CD14-positive monocyte (primary cell): Measurements from ENCODE around the gene VANGL1. TPM values are rescaled to one million over a fixed set of nuclear protein-coding genes. Genes with fewer than 3 reads are reported as not detected.

Source experiments
- DNase-seq, 3 donors: peaks; one replicate each; pipeline ENCODE4 v3.0.0-alpha.2; 2011 to 2022
- H2AFZ ChIP-seq: 2 replicates; pipeline ENCODE4 v1.6.0; 2012; ENCODE audit warnings: mild to moderate bottlenecking, low read depth, low read length, inconsistent platforms; ENCODE audit not compliant: insufficient read depth, poor library complexity, severe bottlenecking
- H3K27ac ChIP-seq, 2 donors: 1 replicate in 1 of 2; 2 replicates in 1 of 2; pipeline ENCODE4 v1.5.1; 2012 to 2013; ENCODE audit warnings: low read length in 2 of 2, control low read depth in 1 of 2, inconsistent platforms in 1 of 2, low read depth in 1 of 2, mild to moderate bottlenecking in 1 of 2
- H3K27me3 ChIP-seq, 2 donors: one replicate each; pipeline versions ENCODE4 v1.6.0 to v1.6.1; 2011 to 2013; ENCODE audit warnings: low read length in 2 of 2; ENCODE audit not compliant: control insufficient read depth in 2 of 2, insufficient read depth in 2 of 2
- H3K36me3 ChIP-seq, 2 donors: replicated peaks in 1 of 2; 1 replicate in 1 of 2; 2 replicates in 1 of 2; pipeline versions ENCODE4 v1.5.1 to v1.6.1; 2012 to 2013; ENCODE audit warnings: low read length in 2 of 2, control low read depth in 1 of 2, inconsistent platforms in 1 of 2, mild to moderate bottlenecking in 1 of 2; ENCODE audit not compliant: insufficient read depth in 2 of 2, control insufficient read depth in 1 of 2
- H3K4me1 ChIP-seq, 2 donors: 1 replicate in 1 of 2; 2 replicates in 1 of 2; pipeline versions ENCODE4 v1.5.1 to v1.6.1; 2012 to 2013; ENCODE audit warnings: low read length in 2 of 2, control low read depth in 1 of 2, inconsistent platforms in 1 of 2, mild to moderate bottlenecking in 1 of 2, moderate library complexity in 1 of 2; ENCODE audit not compliant: insufficient read depth in 2 of 2, control insufficient read depth in 1 of 2
- H3K4me2 ChIP-seq: replicated peaks from 2 replicates; pipeline ENCODE3; 2012; ENCODE audit warnings: low read length, moderate library complexity, mild to moderate bottlenecking; ENCODE audit not compliant: poor library complexity, severe bottlenecking; ENCODE audit errors: extremely low read depth
- H3K4me3 ChIP-seq, 3 experiments: fragments of 200-600 bp in 1 of 3; sonication (generic) in 1 of 3; replicated peaks in 1 of 3; 1 replicate in 2 of 3; 2 replicates in 1 of 3; pipeline ENCODE4 v1.5.1; 2011 to 2013; ENCODE audit warnings: low read length in 3 of 3, mild to moderate bottlenecking in 3 of 3, control low read depth in 2 of 3, low read depth in 2 of 3, inconsistent platforms in 1 of 3, moderate library complexity in 1 of 3
- H3K79me2 ChIP-seq: 2 replicates; pipeline ENCODE4 v1.6.0; 2012; ENCODE audit warnings: mild to moderate bottlenecking, control low read depth, inconsistent platforms, low read length, moderate library complexity; ENCODE audit not compliant: insufficient read depth
- H3K9ac ChIP-seq: 2 replicates; pipeline ENCODE4 v1.6.0; 2017; ENCODE audit warnings: low read length, mild to moderate bottlenecking; ENCODE audit not compliant: insufficient read depth, poor library complexity, severe bottlenecking
- H3K9me3 ChIP-seq, 2 donors: replicated peaks in 1 of 2; 1 replicate in 1 of 2; 2 replicates in 1 of 2; pipeline versions ENCODE4 v1.5.1 to v1.6.1; 2012 to 2013; ENCODE audit warnings: low read length in 2 of 2, control low read depth in 1 of 2; ENCODE audit not compliant: control insufficient read depth in 1 of 2, insufficient read depth in 1 of 2
- H4K20me1 ChIP-seq: 2 replicates; pipeline ENCODE4 v1.6.0; 2012; ENCODE audit warnings: mild to moderate bottlenecking, low read length, control low read depth, moderate library complexity; ENCODE audit not compliant: insufficient read depth
- H3K27ac Mint-ChIP-seq, 7 donors: one replicate each; pipeline ENCODE4 v1.8.0; 2020; ENCODE audit warnings: mild to moderate bottlenecking in 7 of 7, mixed read lengths in 7 of 7, moderate library complexity in 6 of 7, inconsistent platforms in 2 of 7
- H3K27me3 Mint-ChIP-seq, 3 donors: one replicate each; pipeline ENCODE4 v1.8.0; 2021 to 2022; ENCODE audit warnings: low read depth in 3 of 3, mild to moderate bottlenecking in 3 of 3, mixed read lengths in 3 of 3, moderate library complexity in 3 of 3, inconsistent platforms in 1 of 3
- H3K36me3 Mint-ChIP-seq, 2 donors: one replicate each; pipeline ENCODE4 v1.8.0; 2020; ENCODE audit warnings: mixed read lengths in 2 of 2, inconsistent platforms in 1 of 2, mild to moderate bottlenecking in 1 of 2
- H3K4me1 Mint-ChIP-seq: one replicate; pipeline ENCODE4 v1.8.0; 2020; ENCODE audit warnings: mild to moderate bottlenecking, mixed read lengths
- H3K4me3 Mint-ChIP-seq, 2 donors: one replicate each; pipeline ENCODE4 v1.8.0; 2020; ENCODE audit warnings: mild to moderate bottlenecking in 2 of 2, mixed read lengths in 2 of 2, moderate library complexity in 1 of 2
- H3K9me3 Mint-ChIP-seq, 7 donors: one replicate each; pipeline ENCODE4 v1.8.0; 2020 to 2022; ENCODE audit warnings: mixed read lengths in 7 of 7, mild to moderate bottlenecking in 6 of 7, moderate library complexity in 6 of 7, inconsistent platforms in 2 of 7
- CTCF ChIP-seq: fragments of 200-600 bp; IDR thresholded peaks from one replicate; pipeline ENCODE4 v1.8.0; 2022; ENCODE audit warnings: antibody characterized with exemption, mild to moderate bottlenecking
- WGBS: methylation state at CpG from one replicate; pipeline ENCODE4 v1.1.5; 2013; ENCODE audit warnings: missing lambda C conversion rate; ENCODE audit not compliant: insufficient coverage; 5-methylcytosine and 5-hydroxymethylcytosine counted together
- intact Hi-C, 2 donors: fragments of 100-400 bp; cut with micrococcal nuclease; formaldehyde crosslinking; loops; one replicate each; pipeline versions ENCODE4 v1.15.0 to v1.15.1; 2023
- polyA plus RNA-seq, 3 donors: library from polyadenylated mRNA; depleted of rRNA in 1 of 3; unstranded in 2 of 3; stranded (reverse) in 1 of 3; fragments of 300-500 nt in 2 of 3; fragments of >200 nt in 1 of 3; fragmentation: Illumina TruSeq in 2 of 3; gene quantifications; 1 replicate in 2 of 3; 2 replicates in 1 of 3; pipeline ENCODE4 v1.2.3, GENCODE V29; 2012 to 2021

The VANGL1 gene
- polyA plus RNA-seq, 3 donors = 0.67 to 2.0 (median 1.3) TPM

GRCh38 chr1:115609021-115609420 lies 32.7 kb upstream of the VANGL1 start:
- Histone ChIP-seq H3K79me2 (no peaks in the 10 kb centered on the region), H3K9me3 (no peaks in the 10 kb centered on the region), H3K36me3 (no peaks in the 10 kb centered on the region), H3K4me2 (no peak overlapping the region), H3K4me1 (no peaks in the 10 kb centered on the region), H2AFZ (no peak overlapping the region), H3K9ac (no peak overlapping the region), H3K4me3 (no peak overlapping the region), H3K27me3 (no peaks in the 10 kb centered on the region), H3K27ac (no peak overlapping the region), H4K20me1 (no peaks in the 10 kb centered on the region)
- no peak overlapping the region for H3K4me3 Mint-ChIP-seq
- peaks cover 3 to 9% (median 8%) of the 10 kb centered on the region in 3 donors for H3K27me3 Mint-ChIP-seq
- H3K27ac Mint-ChIP-seq = peak overlapping the region in 1 of 7 donors; percentile 41
- no peak for DNase-seq
- H3K36me3 Mint-ChIP-seq = no peaks in the 10 kb centered on the region
- WGBS = 57% methylated on average over 1 of the region's 1 CpG
- H3K9me3 Mint-ChIP-seq = peaks cover 0 to 3% (median 0%) of the 10 kb centered on the region in 7 donors
- intact Hi-C loops = no loop called here
- TF ChIP-seq CTCF = no peak
- H3K4me1 Mint-ChIP-seq = no peaks in the 10 kb centered on the region

GRCh38 chr1:115613767-115614166 lies 28.0 kb upstream of the VANGL1 start:
- H3K27ac Mint-ChIP-seq = no peak overlapping the region
- H3K4me3 Mint-ChIP-seq = no peak overlapping the region
- H3K27me3 ChIP-seq = peaks cover 0 to 2% of the 10 kb centered on the region in 2 donors
- no peaks in the 10 kb centered on the region for H3K9me3 ChIP-seq
- 96% methylated on average over 3 of the region's 4 CpGs for WGBS
- H3K4me1 Mint-ChIP-seq = no peaks in the 10 kb centered on the region
- H3K4me3 ChIP-seq = no peak overlapping the region
- H2AFZ ChIP-seq = no peak overlapping the region
- H3K9ac ChIP-seq = no peak overlapping the region
- no peak overlapping the region for H3K27ac ChIP-seq
- no peak for DNase-seq
- intact Hi-C loops = no loop called here
- H4K20me1 ChIP-seq = no peaks in the 10 kb centered on the region
- H3K4me1 ChIP-seq = no peaks in the 10 kb centered on the region
- TF ChIP-seq CTCF = no peak
- no peaks in the 10 kb centered on the region for H3K79me2 ChIP-seq
- peaks cover 0 to 11% (median 3%) of the 10 kb centered on the region in 3 donors for H3K27me3 Mint-ChIP-seq
- H3K36me3 ChIP-seq = no peaks in the 10 kb centered on the region
- H3K9me3 Mint-ChIP-seq = peaks cover 0 to 5% (median 2%) of the 10 kb centered on the region in 7 donors
- no peak overlapping the region for H3K4me2 ChIP-seq
- H3K36me3 Mint-ChIP-seq = no peaks in the 10 kb centered on the region
